HG02981 (cell line): ENCODE measurements around the gene NPEPL1.

Experiments
- ATAC-seq: cut with Tn5 transposase; IDR thresholded peaks from one replicate; pipeline ENCODE4 v1.9.1; 2021; ENCODE audit warnings: mild to moderate bottlenecking, moderate library complexity; ENCODE audit not compliant: unreplicated experiment

NPEPL1 gene

GRCh38 chr20:58682656-58683531 lies 9.7 kb upstream of the NPEPL1 start:
- no peak for ATAC-seq

- ATAC-seq: no peak
Observed at GRCh38 chr20:58684291-58684690, 8.3 kb upstream of the NPEPL1 start.

GRCh38 chr20:58685988-58686387 lies 6.6 kb upstream of the NPEPL1 start:
- no peak for ATAC-seq

GRCh38 chr20:58688414-58688813 lies 4.2 kb upstream of the NPEPL1 start:
- ATAC-seq: no peak

- no peak for ATAC-seq
Observed at GRCh38 chr20:58688840-58689239, 3.8 kb upstream of the NPEPL1 start.

GRCh38 chr20:58690396-58691135 lies 2.0 kb upstream of the NPEPL1 start:
- ATAC-seq: no peak

- no peak for ATAC-seq
Observed at GRCh38 chr20:58691773-58692578, 624 bp upstream of the NPEPL1 start.

GRCh38 chr20:58693226-58694006 lies 816 bp downstream of the NPEPL1 start:
- ATAC-seq: peak; percentile 22

GRCh38 chr20:58694241-58695083 lies 1.9 kb downstream of the NPEPL1 start:
- ATAC-seq: no peak

GRCh38 chr20:58695084-58695722 lies 2.6 kb downstream of the NPEPL1 start:
- no peak for ATAC-seq

GRCh38 chr20:58695895-58696375 lies 3.3 kb downstream of the NPEPL1 start:
- ATAC-seq: no peak

- no peak for ATAC-seq
Observed at GRCh38 chr20:58696411-58696961, 3.9 kb downstream of the NPEPL1 start.

GRCh38 chr20:58697201-58697866 lies 4.7 kb downstream of the NPEPL1 start:
- no peak for ATAC-seq

- ATAC-seq: no peak
Observed at GRCh38 chr20:58697867-58698703, 5.5 kb downstream of the NPEPL1 start.

- ATAC-seq: no peak
Observed at GRCh38 chr20:58698741-58699622, 6.4 kb downstream of the NPEPL1 start.

- ATAC-seq: no peak
Observed at GRCh38 chr20:58699623-58700107, 7.1 kb downstream of the NPEPL1 start.
